A549 (cell line): Measurements from ENCODE around the gene LUZP2.

Experiments used
- EP300 ChIP-seq, 2 experiments: fragments of >200 bp; sonication (Bioruptor Twin); formaldehyde crosslinking; IDR thresholded peaks; 2 replicates in 1 of 2; 3 replicates in 1 of 2; pipeline ENCODE4 v1.6.1; 2016 to 2017
- NFE2L2 ChIP-seq: fragments of 150-350 bp; conservative IDR thresholded peaks from 2 replicates; pipeline ENCODE4 v1.6.1; 2014; ENCODE audit warnings: low read length
- SMC3 ChIP-seq: fragments of >200 bp; sonication (Bioruptor Twin); formaldehyde crosslinking; IDR thresholded peaks from 3 replicates; pipeline ENCODE4 v1.6.1; 2018; ENCODE audit warnings: inconsistent platforms
- TF ChIP-seq, protein P1 (sequence below): fragments of >200 bp; sonication (Bioruptor Twin); formaldehyde crosslinking; IDR thresholded peaks from 3 replicates; pipeline ENCODE4 v1.5.1; 2016

- TF ChIP-seq NFE2L2 (no peak), SMC3 (no peak), EP300 (IDR thresholded peaks at IDR 0.05) (no peak)
- TF ChIP-seq, protein P1, sequence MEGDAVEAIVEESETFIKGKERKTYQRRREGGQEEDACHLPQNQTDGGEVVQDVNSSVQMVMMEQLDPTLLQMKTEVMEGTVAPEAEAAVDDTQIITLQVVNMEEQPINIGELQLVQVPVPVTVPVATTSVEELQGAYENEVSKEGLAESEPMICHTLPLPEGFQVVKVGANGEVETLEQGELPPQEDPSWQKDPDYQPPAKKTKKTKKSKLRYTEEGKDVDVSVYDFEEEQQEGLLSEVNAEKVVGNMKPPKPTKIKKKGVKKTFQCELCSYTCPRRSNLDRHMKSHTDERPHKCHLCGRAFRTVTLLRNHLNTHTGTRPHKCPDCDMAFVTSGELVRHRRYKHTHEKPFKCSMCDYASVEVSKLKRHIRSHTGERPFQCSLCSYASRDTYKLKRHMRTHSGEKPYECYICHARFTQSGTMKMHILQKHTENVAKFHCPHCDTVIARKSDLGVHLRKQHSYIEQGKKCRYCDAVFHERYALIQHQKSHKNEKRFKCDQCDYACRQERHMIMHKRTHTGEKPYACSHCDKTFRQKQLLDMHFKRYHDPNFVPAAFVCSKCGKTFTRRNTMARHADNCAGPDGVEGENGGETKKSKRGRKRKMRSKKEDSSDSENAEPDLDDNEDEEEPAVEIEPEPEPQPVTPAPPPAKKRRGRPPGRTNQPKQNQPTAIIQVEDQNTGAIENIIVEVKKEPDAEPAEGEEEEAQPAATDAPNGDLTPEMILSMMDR = no peak
These were observed 551.8 kb downstream of the LUZP2 start for GRCh38 chr11:25048632-25049031.
